Muscle of back (tissue), 11 donors: ENCODE measurements around the gene ADGRG2. TPM values are rescaled to one million over a fixed set of nuclear protein-coding genes. Genes with fewer than 3 reads are reported as not detected.
A peak's percentile ranks its signal among the peaks of the same experiment; 100 is the strongest.
"Not testable (repeated sequence)": the region's sequence is repeated elsewhere in the genome, so short reads cannot be mapped to it uniquely, and the experiment has no call there.

Experiments
- DNase-seq, 3 donors: peaks; one replicate each; pipeline versions ENCODE4 v3.0.0 to v3.0.0-alpha.2; 2013
- polyA plus RNA-seq, 10 donors: library from polyadenylated mRNA; unstranded; fragments of 120-200 nt; gene quantifications; one replicate each; pipeline ENCODE4 v1.2.1, GENCODE V29; 2013; ENCODE audit not compliant: insufficient read length in 10 of 10

ADGRG2 gene
- polyA plus RNA-seq, 10 donors, result 3.1 to 30.5 (median 11.1) TPM

- no peak for DNase-seq
These were observed 32.7 kb downstream of the ADGRG2 start for GRCh38 chrX:19089555-19090040.

- no peak for DNase-seq
These were observed 36.0 kb downstream of the ADGRG2 start for GRCh38 chrX:19086102-19086772.

- DNase-seq, result no peak
These were observed 36.6 kb downstream of the ADGRG2 start for GRCh38 chrX:19085666-19086065.

GRCh38 chrX:19075754-19076153 lies 46.5 kb downstream of the ADGRG2 start:
- no peak for DNase-seq

GRCh38 chrX:19072372-19072771 lies 49.9 kb downstream of the ADGRG2 start:
- DNase-seq, result no peak

- no peak for DNase-seq
These were observed 51.7 kb downstream of the ADGRG2 start for GRCh38 chrX:19070555-19070994.

GRCh38 chrX:19066987-19067386 lies 55.3 kb downstream of the ADGRG2 start:
- not testable (repeated sequence) for DNase-seq

GRCh38 chrX:19065535-19065934 lies 56.7 kb downstream of the ADGRG2 start:
- no peak for DNase-seq

GRCh38 chrX:19064175-19064574 lies 58.1 kb downstream of the ADGRG2 start:
- no peak for DNase-seq

GRCh38 chrX:19063030-19063429 lies 59.2 kb downstream of the ADGRG2 start:
- no peak for DNase-seq

- no peak for DNase-seq
These were observed 63.2 kb downstream of the ADGRG2 start for GRCh38 chrX:19059067-19059466.

- no peak for DNase-seq
These were observed 64.4 kb downstream of the ADGRG2 start for GRCh38 chrX:19057856-19058255.

- no peak for DNase-seq
These were observed 73.2 kb downstream of the ADGRG2 start for GRCh38 chrX:19049110-19049509.

GRCh38 chrX:19046343-19047215 lies 75.7 kb downstream of the ADGRG2 start:
- DNase-seq, result no peak

GRCh38 chrX:19040373-19040772 lies 81.9 kb downstream of the ADGRG2 start:
- no peak for DNase-seq

- DNase-seq, result no peak
These were observed 88.2 kb downstream of the ADGRG2 start for GRCh38 chrX:19034025-19034424.

GRCh38 chrX:19030805-19031204 lies 91.5 kb downstream of the ADGRG2 start:
- DNase-seq, result no peak

- DNase-seq, result no peak
These were observed 93.7 kb downstream of the ADGRG2 start for GRCh38 chrX:19028560-19028959.

GRCh38 chrX:19024366-19024765 lies 97.9 kb downstream of the ADGRG2 start:
- no peak for DNase-seq

- no peak for DNase-seq
These were observed 102.3 kb downstream of the ADGRG2 start for GRCh38 chrX:19019996-19020395.

- DNase-seq, result peak in 2 of 3 donors; percentile 6 to 16
These were observed 105.0 kb downstream of the ADGRG2 start for GRCh38 chrX:19017271-19017670.

GRCh38 chrX:19016614-19017013 lies 105.7 kb downstream of the ADGRG2 start:
- not testable (repeated sequence) for DNase-seq

GRCh38 chrX:19007868-19008267 lies 114.4 kb downstream of the ADGRG2 start:
- DNase-seq, result no peak
